HEK293T (cell line): ENCODE data around the gene DLG4.

Experiments
- CTCF ChIA-PET: fragments of 350-600 bp; formaldehyde crosslinking; extraction: SDS; loops from one replicate; lab custom pipeline; 2021; ENCODE audit warnings: antibody characterized with exemption, inconsistent platforms; lab: Yijun Ruan, JAX
- POLR2A ChIA-PET: fragments of 350-600 bp; formaldehyde crosslinking; extraction: SDS; loops from one replicate; lab custom pipeline; 2020; ENCODE audit warnings: antibody characterized with exemption, inconsistent platforms; lab: Yijun Ruan, JAX
- DNase-seq: peaks from one replicate; pipeline ENCODE4 v3.0.0; 2012; ENCODE audit warnings: mixed read lengths; ENCODE audit errors: extremely low spot score
- ARNT ChIP-seq: fragments of 450-650 bp; IDR thresholded peaks from 2 replicates; pipeline ENCODE4 v1.6.1; 2017; ENCODE audit warnings: mild to moderate bottlenecking
- BHLHE40 ChIP-seq: fragments of 450-650 bp; IDR thresholded peaks from 2 replicates; pipeline ENCODE4 v1.6.1; 2016; ENCODE audit warnings: mild to moderate bottlenecking, moderate library complexity, borderline replicate concordance
- CTBP1 ChIP-seq: fragments of 450-650 bp; IDR thresholded peaks from 2 replicates; pipeline ENCODE4 v1.6.1; 2016; ENCODE audit warnings: borderline replicate concordance
- ELF4 ChIP-seq: fragments of 450-650 bp; IDR thresholded peaks from 2 replicates; pipeline ENCODE4 v1.6.1; 2017; ENCODE audit warnings: antibody characterized with exemption
- FOXA1 ChIP-seq: fragments of 450-650 bp; IDR thresholded peaks from 2 replicates; pipeline ENCODE4 v1.6.1; 2016; ENCODE audit warnings: mild to moderate bottlenecking
- FOXK2 ChIP-seq: fragments of 450-650 bp; IDR thresholded peaks from 2 replicates; pipeline ENCODE4 v1.6.1; 2016; ENCODE audit warnings: mild to moderate bottlenecking
- FOXM1 ChIP-seq: fragments of 450-650 bp; IDR thresholded peaks from 2 replicates; pipeline ENCODE4 v1.6.1; 2017; ENCODE audit warnings: mild to moderate bottlenecking, borderline replicate concordance
- HDGF ChIP-seq: fragments of 450-650 bp; IDR thresholded peaks from 2 replicates; pipeline ENCODE4 v1.6.1; 2017; ENCODE audit warnings: antibody characterized with exemption, borderline replicate concordance
- L3MBTL2 ChIP-seq: fragments of 450-650 bp; conservative IDR thresholded peaks from 2 replicates; pipeline ENCODE4 v1.6.1; 2016; ENCODE audit warnings: mild to moderate bottlenecking
- LEF1 ChIP-seq: fragments of 450-650 bp; IDR thresholded peaks from 2 replicates; pipeline ENCODE4 v1.6.1; 2017; ENCODE audit warnings: mild to moderate bottlenecking, borderline replicate concordance
- NFRKB ChIP-seq: fragments of 450-650 bp; IDR thresholded peaks from 2 replicates; pipeline ENCODE4 v1.6.1; 2016; ENCODE audit warnings: mild to moderate bottlenecking, moderate library complexity
- PKNOX1 ChIP-seq: fragments of 450-650 bp; IDR thresholded peaks from 2 replicates; pipeline ENCODE4 v1.6.1; 2016
- SP1 ChIP-seq: fragments of 450-650 bp; IDR thresholded peaks from 2 replicates; pipeline ENCODE4 v1.6.1; 2017
- SUZ12 ChIP-seq: fragments of 450-650 bp; IDR thresholded peaks from 2 replicates; pipeline ENCODE4 v1.6.1; 2016; ENCODE audit warnings: mild to moderate bottlenecking
- TARDBP ChIP-seq: fragments of 450-650 bp; IDR thresholded peaks from 2 replicates; pipeline ENCODE4 v1.6.1; 2016
- ZNF384 ChIP-seq: fragments of 450-650 bp; IDR thresholded peaks from 2 replicates; pipeline ENCODE4 v1.6.1; 2016

The DLG4 gene

GRCh38 chr17:7139400-7139799 lies 80.2 kb downstream of the DLG4 start:
- POLR2A ChIA-PET: interaction anchor here (0.5 to 1.0 kb wide), 2 partner anchors 48 to 93 kb away, joined by 3 read pairs; no protein-coding TSS in a partner anchor
- TF ChIP-seq FOXK2 (no peak), FOXA1 (no peak), ELF4 (no peak), TARDBP (no peak), LEF1 (no peak), SP1 (no peak), SUZ12 (no peak), L3MBTL2 (no peak), BHLHE40 (no peak), NFRKB (no peak), HDGF (no peak), CTBP1 (no peak), PKNOX1 (no peak), FOXM1 (no peak), ARNT (no peak), ZNF384 (no peak)
- no peak for DNase-seq
- CTCF ChIA-PET: interaction anchor here (0.9 to 3.0 kb wide), 2 partner anchors 87 to 94 kb away, joined by 3 to 16 read pairs; no protein-coding TSS in a partner anchor

- no peak for TF ChIP-seq CTBP1
- no peak for TF ChIP-seq NFRKB
- no peak for TF ChIP-seq HDGF
- TF ChIP-seq ZNF384: no peak
- TF ChIP-seq LEF1: no peak
- no peak for TF ChIP-seq FOXM1
- no peak for TF ChIP-seq FOXK2
- TF ChIP-seq ELF4: no peak
- no peak for TF ChIP-seq ARNT
- no peak for TF ChIP-seq PKNOX1
- TF ChIP-seq SP1: no peak
- TF ChIP-seq FOXA1: no peak
- no peak for TF ChIP-seq TARDBP
- no peak for TF ChIP-seq L3MBTL2
- no peak for TF ChIP-seq SUZ12
- TF ChIP-seq BHLHE40: no peak
- CTCF ChIA-PET: interaction anchor here (3.0 kb wide), 1 partner anchor 93 kb away, joined by 16 read pairs; no protein-coding TSS in a partner anchor
- POLR2A ChIA-PET: interaction anchor here (1.0 kb wide), 1 partner anchor 93 kb away, joined by 3 read pairs; no protein-coding TSS in a partner anchor
- DNase-seq: no peak
Observed at GRCh38 chr17:7138800-7139381, 80.7 kb downstream of the DLG4 start.

GRCh38 chr17:7137171-7137943 lies 82.3 kb downstream of the DLG4 start:
- no peak for DNase-seq
- ChIA-PET CTCF (interaction anchor here (0.5 to 1.9 kb wide), 5 partner anchors 9 to 92 kb away, joined by 3 to 16 read pairs (median 3); no protein-coding TSS in a partner anchor), POLR2A (interaction anchor here (0.9 to 1.6 kb wide), 3 partner anchors 40 to 91 kb away, joined by 3 to 4 read pairs (median 4); no protein-coding TSS in a partner anchor)
- TF ChIP-seq LEF1 (no peak), NFRKB (no peak), FOXA1 (no peak), L3MBTL2 (no peak)
